Activated CD4-positive, alpha-beta T cell treated with anti-CD3 and anti-CD28 coated beads, Interleukin-2, amount 10 ng/mL, durations not matched to agents 7 days and 5 days (primary cell): Measurements from ENCODE around the gene PPIA. TPM values are rescaled to one million over a fixed set of nuclear protein-coding genes. Genes with fewer than 3 reads are reported as not detected.
"Not testable (repeated sequence)": the region's sequence is repeated elsewhere in the genome, so short reads cannot be mapped to it uniquely, and the experiment has no call there.

ENCODE experiments used
- CTCF ChIA-PET: fragments of 350-600 bp; sonication (Branson Sonifier 250); formaldehyde crosslinking; loops from one replicate; lab custom pipeline; 2021; ENCODE audit warnings: antibody characterized with exemption; lab: Charles Lee
- POLR2A ChIA-PET: fragments of 350-600 bp; sonication (Branson Sonifier 250); formaldehyde crosslinking; loops from one replicate; lab custom pipeline; 2021; ENCODE audit warnings: antibody characterized with exemption; lab: Charles Lee
- DNase-seq: peaks from one replicate; pipeline ENCODE4 v3.0.0-alpha.2; 2020
- H3K27ac Mint-ChIP-seq: one replicate; pipeline ENCODE4 v1.8.0; 2021; ENCODE audit warnings: mild to moderate bottlenecking, moderate library complexity, mixed read lengths
- H3K27me3 Mint-ChIP-seq: one replicate; pipeline ENCODE4 v1.8.0; 2021; ENCODE audit warnings: mixed read lengths
- H3K36me3 Mint-ChIP-seq: one replicate; pipeline ENCODE4 v1.8.0; 2021; ENCODE audit warnings: low read depth, mixed read lengths
- H3K4me1 Mint-ChIP-seq: one replicate; pipeline ENCODE4 v1.8.0; 2021; ENCODE audit warnings: mixed read lengths
- H3K4me3 Mint-ChIP-seq: one replicate; pipeline ENCODE4 v1.8.0; 2021; ENCODE audit warnings: mild to moderate bottlenecking, moderate library complexity, mixed read lengths
- H3K9me3 Mint-ChIP-seq: one replicate; pipeline ENCODE4 v1.8.0; 2021; ENCODE audit warnings: mixed read lengths
- total RNA-seq, 2 experiments: library from RNA; stranded (reverse); gene quantifications; one replicate each; pipeline ENCODE4 v1.2.3, GENCODE V29; 2021

The PPIA gene
- total RNA-seq, 2 experiments from 2014 or later = 1,993 to 2,183 TPM

GRCh38 chr7:44797329-44798258 lies 1.1 kb downstream of the PPIA start:
- H3K4me1 Mint-ChIP-seq = peaks cover 46% of the 10 kb centered on the region
- H3K9me3 Mint-ChIP-seq = no peaks in the 10 kb centered on the region
- H3K36me3 Mint-ChIP-seq = peaks cover 52% of the 10 kb centered on the region
- no peaks in the 10 kb centered on the region for H3K27me3 Mint-ChIP-seq
- CTCF ChIA-PET = interaction anchor here (0.6 to 2.0 kb wide), 9 partner anchors 12 to 339 kb away, joined by 3 to 5 read pairs (median 3); no protein-coding TSS in a partner anchor
- peak overlapping the region; percentile 92 for H3K4me3 Mint-ChIP-seq
- peak; percentile 89 for DNase-seq
- POLR2A ChIA-PET = interaction anchor here (0.6 to 1.3 kb wide), 3 partner anchors 50 to 215 kb away, joined by 3 read pairs; partner anchors contain the start of genes H2AZ2 and TMED4
- H3K27ac Mint-ChIP-seq = peak overlapping the region; percentile 99

GRCh38 chr7:44798649-44799305 lies 2.3 kb downstream of the PPIA start:
- Mint-ChIP-seq H3K4me3 (peak overlapping the region; percentile 92), H3K9me3 (no peaks in the 10 kb centered on the region), H3K36me3 (peaks cover 59% of the 10 kb centered on the region), H3K27ac (peak overlapping the region; percentile 31), H3K4me1 (peaks cover 49% of the 10 kb centered on the region), H3K27me3 (no peaks in the 10 kb centered on the region)
- DNase-seq = no peak
- ChIA-PET CTCF (interaction anchor here (0.6 to 2.0 kb wide), 4 partner anchors 136 to 338 kb away, joined by 3 to 5 read pairs (median 4); no protein-coding TSS in a partner anchor), POLR2A (interaction anchor here (0.7 to 1.3 kb wide), 2 partner anchors 48 to 86 kb away, joined by 3 read pairs; no protein-coding TSS in a partner anchor)

- Mint-ChIP-seq H3K27me3 (no peaks in the 10 kb centered on the region), H3K4me1 (peaks cover 46% of the 10 kb centered on the region), H3K36me3 (peaks cover 59% of the 10 kb centered on the region), H3K27ac (peak overlapping the region; percentile 11), H3K4me3 (peak overlapping the region; percentile 41), H3K9me3 (no peaks in the 10 kb centered on the region)
- ChIA-PET CTCF (interaction anchor here (1.4 kb wide), 1 partner anchor 336 kb away, joined by 3 read pairs; no protein-coding TSS in a partner anchor), POLR2A (no interaction called here)
- no peak for DNase-seq
Observed at GRCh38 chr7:44799939-44800338, 3.5 kb downstream of the PPIA start.

- CTCF ChIA-PET = interaction anchor here (1.5 kb wide), 1 partner anchor 27 kb away, joined by 5 read pairs; no protein-coding TSS in a partner anchor
- no peak for DNase-seq
- POLR2A ChIA-PET = no interaction called here
- no peaks in the 10 kb centered on the region for H3K27me3 Mint-ChIP-seq
- peaks cover 41% of the 10 kb centered on the region for H3K4me1 Mint-ChIP-seq
- no peaks in the 10 kb centered on the region for H3K9me3 Mint-ChIP-seq
- peaks cover 59% of the 10 kb centered on the region for H3K36me3 Mint-ChIP-seq
- no peak overlapping the region for H3K4me3 Mint-ChIP-seq
- peak overlapping the region; percentile 31 for H3K27ac Mint-ChIP-seq
Observed at GRCh38 chr7:44801890-44802289, 5.4 kb downstream of the PPIA start.

GRCh38 chr7:44802418-44803025 lies 6.0 kb downstream of the PPIA start:
- Mint-ChIP-seq H3K27ac (peak overlapping the region; percentile 12), H3K4me1 (peaks cover 39% of the 10 kb centered on the region), H3K36me3 (peaks cover 53% of the 10 kb centered on the region), H3K4me3 (no peak overlapping the region), H3K27me3 (no peaks in the 10 kb centered on the region), H3K9me3 (no peaks in the 10 kb centered on the region)
- CTCF ChIA-PET = interaction anchor here (0.5 to 1.6 kb wide), 3 partner anchors 10 to 26 kb away, joined by 3 to 5 read pairs (median 5); no protein-coding TSS in a partner anchor
- DNase-seq = no peak
- POLR2A ChIA-PET = no interaction called here

GRCh38 chr7:44803828-44804519 lies 7.5 kb downstream of the PPIA start:
- H3K4me3 Mint-ChIP-seq, H3K27ac Mint-ChIP-seq, H3K27me3 Mint-ChIP-seq: not testable (repeated sequence)

GRCh38 chr7:44805950-44806349 lies 9.5 kb downstream of the PPIA start:
- Mint-ChIP-seq H3K36me3 (peaks cover 23% of the 10 kb centered on the region), H3K27ac (peak overlapping the region; percentile 62), H3K4me1 (peaks cover 15% of the 10 kb centered on the region), H3K9me3 (no peaks in the 10 kb centered on the region), H3K4me3 (no peak overlapping the region), H3K27me3 (no peaks in the 10 kb centered on the region)
- POLR2A ChIA-PET = no interaction called here
- DNase-seq = no peak
- CTCF ChIA-PET = interaction anchor here (1.6 kb wide), 1 partner anchor 22 kb away, joined by 4 read pairs; no protein-coding TSS in a partner anchor

More at GRCh38 chr7:44803828-44804519, 7.5 kb downstream of the PPIA start:
- DNase-seq, H3K9me3 Mint-ChIP-seq: not testable (repeated sequence)
- H3K4me1 Mint-ChIP-seq = peaks cover 29% of the 10 kb centered on the region
- CTCF ChIA-PET = interaction anchor here (0.8 to 1.6 kb wide), 4 partner anchors 8 to 24 kb away, joined by 3 to 5 read pairs (median 4); no protein-coding TSS in a partner anchor
- POLR2A ChIA-PET = interaction anchor here (0.6 to 1.0 kb wide), 3 partner anchors 125 to 222 kb away, joined by 3 to 5 read pairs (median 5); no protein-coding TSS in a partner anchor
- H3K36me3 Mint-ChIP-seq = peaks cover 40% of the 10 kb centered on the region

- H3K4me1 Mint-ChIP-seq = peaks cover 2% of the 10 kb centered on the region
- H3K27ac Mint-ChIP-seq = no peak overlapping the region
- no peaks in the 10 kb centered on the region for H3K27me3 Mint-ChIP-seq
- H3K36me3 Mint-ChIP-seq = no peaks in the 10 kb centered on the region
- no peak for DNase-seq
- H3K4me3 Mint-ChIP-seq = no peak overlapping the region
- H3K9me3 Mint-ChIP-seq = no peaks in the 10 kb centered on the region
- CTCF ChIA-PET = no interaction called here
- POLR2A ChIA-PET = no interaction called here
Observed at GRCh38 chr7:44808914-44809393, 12.5 kb downstream of the PPIA start.

GRCh38 chr7:44811093-44811492 lies 14.6 kb downstream of the PPIA start:
- Mint-ChIP-seq H3K27ac (no peak overlapping the region), H3K36me3 (no peaks in the 10 kb centered on the region), H3K4me1 (peaks cover 2% of the 10 kb centered on the region), H3K4me3 (no peak overlapping the region), H3K27me3 (no peaks in the 10 kb centered on the region), H3K9me3 (no peaks in the 10 kb centered on the region)
- CTCF ChIA-PET = interaction anchor here (0.6 kb wide), 1 partner anchor 110 kb away, joined by 3 read pairs; no protein-coding TSS in a partner anchor
- DNase-seq = no peak
- POLR2A ChIA-PET = no interaction called here

- no peak overlapping the region for H3K4me3 Mint-ChIP-seq
- no peak for DNase-seq
- ChIA-PET POLR2A (no interaction called here), CTCF (interaction anchor here (0.6 to 1.2 kb wide), 2 partner anchors 8 to 110 kb away, joined by 3 to 5 read pairs; no protein-coding TSS in a partner anchor)
- no peaks in the 10 kb centered on the region for H3K9me3 Mint-ChIP-seq
- H3K27ac Mint-ChIP-seq = no peak overlapping the region
- H3K4me1 Mint-ChIP-seq = peaks cover 2% of the 10 kb centered on the region
- no peaks in the 10 kb centered on the region for H3K36me3 Mint-ChIP-seq
- no peaks in the 10 kb centered on the region for H3K27me3 Mint-ChIP-seq
Observed at GRCh38 chr7:44811571-44811970, 15.1 kb downstream of the PPIA start.

GRCh38 chr7:44814919-44815318 lies 18.4 kb downstream of the PPIA start:
- Mint-ChIP-seq H3K27me3 (no peaks in the 10 kb centered on the region), H3K36me3 (no peaks in the 10 kb centered on the region), H3K4me1 (peaks cover 2% of the 10 kb centered on the region), H3K9me3 (no peaks in the 10 kb centered on the region), H3K27ac (no peak overlapping the region), H3K4me3 (no peak overlapping the region)
- CTCF ChIA-PET = no interaction called here
- no peak for DNase-seq
- POLR2A ChIA-PET = no interaction called here
